ENCODE measurements around the gene KIF3B. TPM values are rescaled to one million over a fixed set of nuclear protein-coding genes. Genes with fewer than 3 reads are reported as not detected.
A peak's percentile ranks its signal among the peaks of the same experiment; 100 is the strongest.

KIF3B gene
- total RNA-seq, 1 experiment from 2014 or later = 49.0 TPM

- CTCF ChIA-PET = no interaction called here
- Mint-ChIP-seq H3K4me3 (ENCODE audit: unreplicated experiment) (no peak overlapping the region), H3K4me1 (ENCODE audit: low read depth, unreplicated experiment) (peaks cover 41% of the 10 kb centered on the region), H3K27me3 (ENCODE audit: insufficient read depth, unreplicated experiment) (no peaks in the 10 kb centered on the region), H3K27ac (ENCODE audit: unreplicated experiment) (no peak overlapping the region), H3K9me3 (ENCODE audit: unreplicated experiment) (no peaks in the 10 kb centered on the region), H3K36me3 (ENCODE audit: insufficient read depth, unreplicated experiment) (peaks cover 81% of the 10 kb centered on the region)
- intact Hi-C loops (cut with micrococcal nuclease; ENCODE audit: unreplicated experiment) = no loop called here
- BruUV-seq (replicated peaks) = no TSS peak
- Histone ChIP-seq H3K27me3 (replicated peaks; ENCODE audit: control insufficient read depth, insufficient read depth, low read length) (no peaks in the 10 kb centered on the region), H3K4me3 (ENCODE audit: low read depth, low read length) (no peak overlapping the region), H3K4me1 (peaks cover 21% of the 10 kb centered on the region), H3K36me3 (ENCODE audit: control insufficient read depth, insufficient read depth, low read length) (peaks cover 22% of the 10 kb centered on the region), H3K9me3 (no peaks in the 10 kb centered on the region)
- POLR2A ChIA-PET = no interaction called here
- TF ChIP-seq CTCF (IDR thresholded peaks at IDR 0.05; ENCODE audit: insufficient read depth in 1 of 2, low read depth in 1 of 2, low read length in 1 of 2, severe bottlenecking in 1 of 2, unreplicated experiment in 1 of 2) = no peak
- DNase-seq = no peak
These were observed 43.2 kb upstream of the KIF3B start for GRCh38 chr20:32234135-32234808.

GRCh38 chr20:32235331-32236047 lies 42.0 kb upstream of the KIF3B start:
- DNase-seq = no peak
- BruUV-seq (replicated peaks) = no TSS peak
- H3K36me3 ChIP-seq (ENCODE audit: control insufficient read depth, insufficient read depth, low read length) = peaks cover 22% of the 10 kb centered on the region
- Mint-ChIP-seq H3K9me3 (ENCODE audit: unreplicated experiment) (no peaks in the 10 kb centered on the region), H3K27me3 (ENCODE audit: insufficient read depth, unreplicated experiment) (no peaks in the 10 kb centered on the region), H3K27ac (ENCODE audit: unreplicated experiment) (peak overlapping the region; percentile 57), H3K36me3 (ENCODE audit: insufficient read depth, unreplicated experiment) (peaks cover 69% of the 10 kb centered on the region), H3K4me1 (ENCODE audit: low read depth, unreplicated experiment) (peaks cover 49% of the 10 kb centered on the region), H3K4me3 (ENCODE audit: unreplicated experiment) (no peak overlapping the region)
- H3K27me3 ChIP-seq (replicated peaks; ENCODE audit: control insufficient read depth, insufficient read depth, low read length) = no peaks in the 10 kb centered on the region
- intact Hi-C loops (cut with micrococcal nuclease; ENCODE audit: unreplicated experiment) = loop anchor here (1.0 kb wide), 1 partner anchor 7 kb away; no protein-coding TSS in a partner anchor
- CTCF ChIA-PET = interaction anchor here (0.6 kb wide), 1 partner anchor 152 kb away, joined by 3 read pairs; no protein-coding TSS in a partner anchor
- H3K4me1 ChIP-seq = peaks cover 22% of the 10 kb centered on the region
- TF ChIP-seq CTCF (IDR thresholded peaks at IDR 0.05; ENCODE audit: insufficient read depth in 1 of 2, low read depth in 1 of 2, low read length in 1 of 2, severe bottlenecking in 1 of 2, unreplicated experiment in 1 of 2) = no peak
- H3K9me3 ChIP-seq = no peaks in the 10 kb centered on the region
- H3K4me3 ChIP-seq (ENCODE audit: low read depth, low read length) = no peak overlapping the region
- POLR2A ChIA-PET = interaction anchor here (2.8 kb wide), 1 partner anchor 8 kb away, joined by 10 read pairs; no protein-coding TSS in a partner anchor

GRCh38 chr20:32236048-32236533 lies 41.4 kb upstream of the KIF3B start:
- Histone ChIP-seq H3K9me3 (no peaks in the 10 kb centered on the region), H3K27me3 (replicated peaks; ENCODE audit: control insufficient read depth, insufficient read depth, low read length) (no peaks in the 10 kb centered on the region), H3K36me3 (ENCODE audit: control insufficient read depth, insufficient read depth, low read length) (peaks cover 18% of the 10 kb centered on the region), H3K4me1 (peaks cover 23% of the 10 kb centered on the region), H3K4me3 (ENCODE audit: low read depth, low read length) (no peak overlapping the region)
- H3K27me3 Mint-ChIP-seq (ENCODE audit: insufficient read depth, unreplicated experiment) = no peaks in the 10 kb centered on the region
- no TSS peak for BruUV-seq (replicated peaks)
- H3K4me1 Mint-ChIP-seq (ENCODE audit: low read depth, unreplicated experiment) = peaks cover 44% of the 10 kb centered on the region
- no peak for TF ChIP-seq CTCF (IDR thresholded peaks at IDR 0.05; ENCODE audit: insufficient read depth in 1 of 2, low read depth in 1 of 2, low read length in 1 of 2, severe bottlenecking in 1 of 2, unreplicated experiment in 1 of 2)
- H3K9me3 Mint-ChIP-seq (ENCODE audit: unreplicated experiment) = no peaks in the 10 kb centered on the region
- H3K36me3 Mint-ChIP-seq (ENCODE audit: insufficient read depth, unreplicated experiment) = peaks cover 63% of the 10 kb centered on the region
- intact Hi-C loops (cut with micrococcal nuclease; ENCODE audit: unreplicated experiment) = loop anchor here (1.0 kb wide), 1 partner anchor 8 kb away; no protein-coding TSS in a partner anchor
- ChIA-PET POLR2A (interaction anchor here (2.8 kb wide), 1 partner anchor 9 kb away, joined by 10 read pairs; no protein-coding TSS in a partner anchor), CTCF (interaction anchor here (0.6 kb wide), 1 partner anchor 152 kb away, joined by 3 read pairs; no protein-coding TSS in a partner anchor)
- H3K4me3 Mint-ChIP-seq (ENCODE audit: unreplicated experiment) = no peak overlapping the region
- DNase-seq = no peak
- peak overlapping the region; percentile 57 for H3K27ac Mint-ChIP-seq (ENCODE audit: unreplicated experiment)
